SH-SY5Y (cell line): Measurements from ENCODE around the gene JAK3.

Experiments used
- GATA2 ChIP-seq: IDR thresholded peaks from 2 replicates; pipeline ENCODE4 v1.6.1; 2011; ENCODE audit warnings: mild to moderate bottlenecking, low read depth, low read length
- GATA3 ChIP-seq: IDR thresholded peaks from 2 replicates; pipeline ENCODE4 v1.6.1; 2011; ENCODE audit warnings: low read depth, mild to moderate bottlenecking, low read length, moderate library complexity

JAK3 gene

GRCh38 chr19:17790059-17790780 lies 57.6 kb downstream of the JAK3 start:
- no peak for TF ChIP-seq GATA3
- no peak for TF ChIP-seq GATA2

- no peak for TF ChIP-seq GATA2
- no peak for TF ChIP-seq GATA3
Observed at GRCh38 chr19:17788632-17789031, 59.1 kb downstream of the JAK3 start.

DNA sequence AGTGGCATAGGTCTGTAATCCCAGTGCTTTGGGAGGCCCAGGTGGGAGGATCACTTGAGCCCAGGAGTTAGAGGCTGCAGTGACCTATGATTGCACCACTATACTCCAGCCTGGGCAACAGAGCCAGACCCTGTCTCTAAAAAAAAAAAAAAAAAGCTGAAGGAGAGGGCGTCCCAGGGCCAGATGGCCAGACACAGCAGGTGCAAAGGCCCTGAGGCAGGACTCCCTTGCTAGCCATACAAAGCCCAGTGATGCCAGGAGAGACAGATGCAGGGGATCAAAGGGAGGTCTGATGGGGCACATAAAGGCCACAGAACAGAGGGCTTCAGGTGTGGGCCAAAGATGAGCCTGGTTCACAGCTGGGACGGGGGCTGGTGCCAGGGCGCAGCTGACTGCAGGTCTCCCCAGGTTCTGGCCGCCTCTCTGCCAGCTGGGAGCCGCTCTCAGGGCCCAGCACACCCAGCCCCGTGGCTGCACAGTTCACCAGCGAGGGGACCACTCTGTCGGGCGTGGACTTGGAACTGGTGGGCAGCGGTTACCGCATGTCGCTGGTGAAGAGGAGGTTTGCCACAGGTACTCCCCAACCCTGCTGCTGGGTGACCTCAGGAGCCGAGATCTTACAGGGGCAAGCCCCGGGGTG lies 60.4 kb downstream of the JAK3 start:
- no peak for TF ChIP-seq GATA3
- no peak for TF ChIP-seq GATA2

GRCh38 chr19:17784201-17785008 lies 63.4 kb downstream of the JAK3 start:
- TF ChIP-seq GATA2, result no peak
- TF ChIP-seq GATA3, result no peak

DNA sequence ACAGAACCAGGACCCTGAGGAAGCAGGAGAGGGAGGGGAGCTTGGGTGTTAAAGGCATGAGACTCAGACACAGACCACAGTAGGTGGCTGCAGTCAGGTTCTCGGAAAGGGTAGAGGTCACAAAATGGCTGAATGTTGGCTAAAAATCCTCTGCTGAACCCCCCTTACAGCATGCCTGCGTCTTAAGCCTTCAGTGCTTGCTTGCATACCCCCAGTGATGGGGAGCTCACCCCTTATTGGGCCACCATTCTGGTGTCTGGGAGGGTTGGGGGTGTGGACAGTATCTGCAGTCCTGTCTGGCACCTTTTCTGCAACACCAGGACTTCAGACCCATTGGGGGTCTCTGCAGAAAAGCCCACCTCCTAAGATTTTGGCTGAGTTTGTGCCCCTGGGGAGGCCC lies 67.0 kb downstream of the JAK3 start:
- TF ChIP-seq GATA2 (no peak), GATA3 (no peak)

DNA sequence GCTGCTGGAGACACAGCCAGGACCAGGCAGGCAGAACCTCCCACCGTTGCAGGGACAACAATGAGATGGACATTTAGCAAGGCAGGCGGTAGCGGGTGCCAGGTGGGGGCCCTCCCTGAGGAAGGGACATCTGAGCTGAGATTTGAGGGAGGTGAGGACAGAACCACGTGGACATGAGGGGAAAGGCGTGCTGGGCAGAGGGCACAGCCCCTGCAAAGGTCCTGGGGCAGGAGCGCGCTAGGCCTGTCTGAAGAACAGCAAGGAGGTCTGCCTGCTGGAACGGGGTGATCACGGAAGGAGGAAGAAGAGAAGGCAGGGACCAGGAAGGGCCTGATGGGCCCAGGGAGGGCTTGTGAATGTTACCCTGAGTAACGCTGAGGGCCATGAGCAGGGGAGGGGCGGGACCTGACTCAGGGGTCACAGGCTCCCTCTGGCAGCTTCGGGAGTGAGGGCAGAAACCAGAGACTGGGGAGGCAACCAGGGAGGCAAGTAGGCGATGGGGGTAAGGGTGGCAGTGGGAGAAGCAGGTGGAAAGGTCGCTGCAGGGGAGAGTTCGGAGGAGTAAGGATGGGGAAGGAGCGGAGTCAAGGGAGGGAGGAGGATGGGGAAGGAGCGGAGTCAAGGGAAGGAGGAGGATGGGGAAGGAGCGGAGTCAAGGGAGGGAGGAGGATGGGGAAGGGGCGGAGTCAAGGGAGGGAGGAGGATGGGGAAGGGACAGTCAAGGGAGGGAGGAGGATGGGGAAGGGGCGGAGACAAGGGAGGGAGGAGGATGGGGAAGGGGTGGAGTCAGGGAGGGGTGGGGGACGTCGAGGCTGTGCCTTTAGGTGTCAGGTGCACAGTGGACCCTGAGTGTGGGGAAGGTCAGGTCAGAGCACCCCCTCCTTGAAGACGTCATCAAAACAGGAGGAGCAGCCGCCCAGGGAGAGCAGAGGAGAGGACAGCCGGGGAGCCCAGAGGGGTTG lies 68.5 kb downstream of the JAK3 start:
- TF ChIP-seq GATA2, result no peak
- no peak for TF ChIP-seq GATA3

DNA sequence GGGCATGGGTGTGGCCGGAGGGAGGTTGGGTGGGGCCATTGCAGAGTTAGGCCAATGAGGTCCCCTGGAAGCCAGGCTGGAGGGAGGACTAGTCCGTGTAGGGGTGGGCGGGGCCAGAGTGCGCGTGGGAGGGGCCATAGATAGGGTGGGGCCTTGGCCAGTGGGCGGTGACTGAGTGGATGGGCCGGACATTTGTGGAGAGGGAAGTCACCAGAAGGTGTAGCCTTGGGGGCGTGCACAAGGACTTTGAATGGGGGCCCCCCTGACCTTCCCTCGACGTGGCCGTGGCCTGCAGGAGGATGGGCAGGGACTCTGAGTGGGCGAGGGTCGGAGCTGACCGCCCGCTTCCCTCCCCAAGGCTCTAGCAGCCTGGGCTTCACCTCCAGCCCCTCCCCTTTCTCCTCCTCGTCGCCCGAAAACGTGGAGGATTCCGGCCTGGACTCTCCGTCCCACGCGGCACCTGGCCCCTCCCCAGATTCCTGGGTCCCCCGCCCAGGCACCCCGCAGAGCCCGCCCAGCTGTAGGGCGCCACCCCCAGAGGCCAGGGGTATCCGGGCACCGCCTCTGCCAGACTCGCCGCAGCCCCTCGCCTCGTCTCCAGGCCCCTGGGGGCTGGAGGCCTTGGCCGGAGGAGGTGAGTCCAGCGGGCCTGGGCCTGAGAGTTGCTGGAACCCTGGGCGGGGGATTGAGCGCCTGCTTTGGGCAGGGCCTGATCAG lies 69.4 kb downstream of the JAK3 start:
- TF ChIP-seq GATA3, result no peak
- no peak for TF ChIP-seq GATA2

- TF ChIP-seq GATA3 (no peak), GATA2 (no peak)
Observed at GRCh38 chr19:17775991-17776803, 71.6 kb downstream of the JAK3 start.

DNA sequence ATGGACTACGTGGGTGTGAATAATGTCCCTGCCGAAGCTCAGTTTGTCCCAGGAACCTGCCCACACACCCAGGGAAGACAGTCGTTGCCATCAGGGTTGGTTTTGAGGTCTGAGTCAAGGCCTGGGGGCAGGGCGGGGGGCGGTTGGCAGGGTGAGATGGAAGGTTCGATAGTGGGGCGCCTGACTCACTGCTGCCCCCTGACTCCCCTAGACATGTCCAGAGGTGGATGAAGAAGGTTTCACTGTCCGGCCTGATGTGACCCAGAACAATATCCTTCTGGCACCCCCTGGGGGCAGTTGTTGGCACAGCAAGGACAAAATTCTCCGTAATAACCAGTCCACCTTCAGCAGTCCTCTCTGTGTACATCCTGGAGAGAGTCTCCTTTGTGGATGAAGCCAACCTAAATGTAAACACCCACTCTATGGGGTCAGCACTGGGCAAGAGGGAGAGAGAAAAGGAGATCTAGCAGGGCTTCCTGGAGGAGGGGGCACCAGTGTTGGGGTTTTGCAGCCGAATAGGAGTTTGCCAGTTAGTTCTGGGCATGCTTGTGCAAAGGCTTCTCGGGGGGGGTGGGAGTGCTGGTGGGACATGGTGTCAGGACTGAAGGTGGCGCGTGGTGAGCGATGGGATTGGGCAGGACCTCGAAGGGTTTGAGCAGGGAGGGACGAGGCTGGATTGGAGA lies 72.4 kb downstream of the JAK3 start:
- TF ChIP-seq GATA3, result no peak
- TF ChIP-seq GATA2, result no peak
